Measurements from ENCODE around the gene FCRLB.

DNA sequence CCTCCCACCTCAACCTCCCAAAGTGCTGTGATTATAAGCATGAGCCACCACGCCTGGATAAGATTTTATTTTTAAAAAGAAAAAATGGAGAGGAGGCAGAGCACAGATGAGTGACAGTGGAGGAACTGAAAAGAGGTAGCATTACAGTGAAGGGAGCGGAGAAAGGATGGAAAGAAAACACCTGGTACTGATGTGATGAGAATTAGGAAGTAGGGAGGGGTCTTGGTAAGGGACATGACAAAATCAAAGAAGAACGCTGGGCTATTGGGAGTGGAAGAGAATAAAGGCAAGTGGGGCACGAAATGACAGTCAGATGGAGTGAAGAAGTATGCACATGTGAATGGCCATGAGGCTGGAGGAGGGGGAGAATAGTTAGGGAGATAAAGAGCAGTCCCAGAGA, 12.0 kb upstream of the FCRLB start:
- TF ChIP-seq, protein P1, sequence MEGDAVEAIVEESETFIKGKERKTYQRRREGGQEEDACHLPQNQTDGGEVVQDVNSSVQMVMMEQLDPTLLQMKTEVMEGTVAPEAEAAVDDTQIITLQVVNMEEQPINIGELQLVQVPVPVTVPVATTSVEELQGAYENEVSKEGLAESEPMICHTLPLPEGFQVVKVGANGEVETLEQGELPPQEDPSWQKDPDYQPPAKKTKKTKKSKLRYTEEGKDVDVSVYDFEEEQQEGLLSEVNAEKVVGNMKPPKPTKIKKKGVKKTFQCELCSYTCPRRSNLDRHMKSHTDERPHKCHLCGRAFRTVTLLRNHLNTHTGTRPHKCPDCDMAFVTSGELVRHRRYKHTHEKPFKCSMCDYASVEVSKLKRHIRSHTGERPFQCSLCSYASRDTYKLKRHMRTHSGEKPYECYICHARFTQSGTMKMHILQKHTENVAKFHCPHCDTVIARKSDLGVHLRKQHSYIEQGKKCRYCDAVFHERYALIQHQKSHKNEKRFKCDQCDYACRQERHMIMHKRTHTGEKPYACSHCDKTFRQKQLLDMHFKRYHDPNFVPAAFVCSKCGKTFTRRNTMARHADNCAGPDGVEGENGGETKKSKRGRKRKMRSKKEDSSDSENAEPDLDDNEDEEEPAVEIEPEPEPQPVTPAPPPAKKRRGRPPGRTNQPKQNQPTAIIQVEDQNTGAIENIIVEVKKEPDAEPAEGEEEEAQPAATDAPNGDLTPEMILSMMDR (IDR thresholded peaks at IDR 0.05; ENCODE audit: extremely low read depth in 1 of 2, insufficient read depth in 1 of 2, low read depth in 1 of 2, low read length in 2 of 2): no peak
- TF ChIP-seq MAX (IDR thresholded peaks at IDR 0.05; ENCODE audit: insufficient read depth, insufficient read length) (no peak), EZH2 (IDR thresholded peaks at IDR 0.05; ENCODE audit: borderline replicate concordance, low read depth, low read length, severe bottlenecking) (no peak)

All from endothelial cell of umbilical vein (primary cell).